Measurements from ENCODE around the gene ZRANB3. TPM values are rescaled to one million over a fixed set of nuclear protein-coding genes. Genes with fewer than 3 reads are reported as not detected.
"Not testable (repeated sequence)": the region's sequence is repeated elsewhere in the genome, so short reads cannot be mapped to it uniquely, and the experiment has no call there.

The ZRANB3 gene
- total and polyA plus RNA-seq, 5 experiments from 2014 or later, result 3.7 to 9.1 (median 6.7) TPM

- POLR2A ChIA-PET, result no interaction called here
- DNase-seq (no peak), ATAC-seq (no peak)
- H3K4me1 Mint-ChIP-seq, result peaks cover 0 to 12% (median 6%) of the 10 kb centered on the region in 4 donors
- H3K9me3 Mint-ChIP-seq, result peaks cover 0 to 5% (median 4%) of the 10 kb centered on the region in 9 donors
- peak overlapping the region in 3 of 10 donors; percentile 2 to 23 (median 19) for H3K27ac Mint-ChIP-seq
- no peak overlapping the region for H3K4me3 Mint-ChIP-seq
- no peaks in the 10 kb centered on the region for H3K27me3 Mint-ChIP-seq
- peaks cover 23 to 77% (median 51%) of the 10 kb centered on the region in 3 donors for H3K36me3 Mint-ChIP-seq
Measured at GRCh38 chr2:135093193-135093592, 437.8 kb downstream of the ZRANB3 start.

GRCh38 chr2:135091681-135092080, 439.3 kb downstream of the ZRANB3 start:
- peaks cover 0 to 5% (median 4%) of the 10 kb centered on the region in 9 donors for H3K9me3 Mint-ChIP-seq
- H3K4me3 Mint-ChIP-seq, result no peak overlapping the region
- no peak for DNase-seq
- no peaks in the 10 kb centered on the region for H3K27me3 Mint-ChIP-seq
- POLR2A ChIA-PET, result no interaction called here
- no peak for ATAC-seq
- peak overlapping the region in 4 of 10 donors; percentile 4 to 66 (median 34) for H3K27ac Mint-ChIP-seq
- H3K36me3 Mint-ChIP-seq, result peaks cover 28 to 70% (median 55%) of the 10 kb centered on the region in 3 donors
- H3K4me1 Mint-ChIP-seq, result peaks cover 2 to 11% (median 6%) of the 10 kb centered on the region in 4 donors

- H3K27ac Mint-ChIP-seq, ATAC-seq, H3K27me3 Mint-ChIP-seq, DNase-seq, POLR2A ChIA-PET, H3K4me3 Mint-ChIP-seq, H3K9me3 Mint-ChIP-seq: not testable (repeated sequence)
- Mint-ChIP-seq H3K36me3 (peaks cover 22 to 57% (median 48%) of the 10 kb centered on the region in 3 donors), H3K4me1 (peaks cover 14 to 23% (median 20%) of the 10 kb centered on the region in 4 donors)
Measured at GRCh38 chr2:135089597-135089996, 441.4 kb downstream of the ZRANB3 start.

Other genes with a start within 250 kb of the ZRANB3 start
- 10 to 100 TPM; 49.3 to 50.7 TPM for gene R3HDM1, start 266 bp upstream of the ZRANB3 start, total RNA-seq
- 10 to 100 TPM; 12.5 to 26.2 (median 23.7) TPM for gene R3HDM1, start 266 bp upstream of the ZRANB3 start, polyA plus RNA-seq
- 100 to 1,000 TPM; 142 TPM for gene UBXN4, start 210.6 kb upstream of the ZRANB3 start, total RNA-seq
- 100 to 1,000 TPM in 2 of 3 donors, 10 to 100 TPM in 1; 89.4 to 117 (median 110) TPM for gene UBXN4, start 210.6 kb upstream of the ZRANB3 start, polyA plus RNA-seq